ENCODE data around the gene PLA2G10.
"Not testable (repeated sequence)": the region's sequence is repeated elsewhere in the genome, so short reads cannot be mapped to it uniquely, and the experiment has no call there.

DNA sequence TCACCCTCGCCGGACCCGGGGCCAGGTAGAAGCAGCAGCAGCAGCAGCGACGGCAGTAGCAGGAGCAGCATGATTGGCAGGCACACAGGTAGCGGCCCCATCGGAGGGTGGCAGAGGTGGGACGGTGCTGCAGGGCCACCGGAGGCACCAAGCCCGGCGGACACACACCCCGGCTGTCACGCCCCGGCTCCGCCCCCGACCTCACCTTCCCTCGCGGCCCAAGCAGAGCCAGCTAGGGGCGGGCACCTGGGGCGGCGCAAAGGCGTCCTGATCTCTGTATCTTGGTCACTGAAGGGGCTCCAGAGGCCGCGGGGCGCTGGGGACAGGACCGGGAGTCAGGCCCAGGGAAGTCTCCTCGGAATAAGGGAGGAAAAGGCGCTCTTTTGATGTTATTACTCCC lies at the start of gene PLA2G10:
- not testable (repeated sequence) for TF ChIP-seq POLR2A, POLR2AphosphoS5 (IDR thresholded peaks at IDR 0.05; ENCODE audit: low read depth, low read length)

Data from GM12892 (cell line).